K562 (cell line): ENCODE results near the gene GCNA. TPM values are rescaled to one million over a fixed set of nuclear protein-coding genes. Genes with fewer than 3 reads are reported as not detected.

Experiments
- ATAC-seq: fragments of 200-7000 bp; cut with Tn5 transposase; 3 replicates; pipeline ENCODE4 v1.9.1; 2020; ENCODE audit warnings: moderate library complexity
- BruUV-seq: library from RNA; stranded (reverse); fragments of 400-500 nt; replicated peaks from 2 replicates; lab custom pipeline; 2021; lab: Mats Ljungman, UMichigan
- CTCF ChIA-PET: fragments of 300-600 bp; formaldehyde crosslinking; extraction: SDS; loops from one replicate; lab custom pipeline; 2021; ENCODE audit warnings: low intra/inter-chr PET ratio; lab: Yijun Ruan, JAX
- POLR2A ChIA-PET: fragments of 300-600, 350-650 bp; sonication (Branson Sonifier 250); formaldehyde crosslinking; extraction: SDS; loops from one replicate; lab custom pipeline; 2021; ENCODE audit warnings: antibody characterized with exemption, inconsistent platforms; lab: Yijun Ruan, JAX
- DNase-seq, 4 experiments: peaks; one replicate each; pipeline versions ENCODE4 v3.0.0 to v3.0.0-alpha.2; 2011 to 2018; ENCODE audit warnings: low spot score in 3 of 4, mixed read lengths in 3 of 4; ENCODE audit errors: extremely low read depth in 1 of 4
- FAIRE-seq: peaks from 2 replicates; lab custom pipeline; 2011; peaks lifted over from hg19 to GRCh38; lab: Jason Lieb, UNC
- H2AFZ ChIP-seq: 2 replicates; pipeline ENCODE4 v1.6.0; 2011; ENCODE audit warnings: low read depth, low read length, control low read depth, inconsistent platforms
- H3K27ac ChIP-seq: fragments of 200-600 bp; 3 replicates; pipeline ENCODE4 v1.8.0; 2011; ENCODE audit warnings: low read depth, mild to moderate bottlenecking, control low read depth, inconsistent platforms, low read length, moderate library complexity, mixed read lengths; ENCODE audit errors: extremely low read depth
- H3K27me3 ChIP-seq, 2 experiments: fragments of 300-600 bp in 1 of 2; 2 replicates in 1 of 2; 3 replicates in 1 of 2; pipeline versions ENCODE4 v1.6.0 to v1.8.0; 2011; ENCODE audit warnings: inconsistent platforms in 2 of 2, low read length in 2 of 2, mild to moderate bottlenecking in 1 of 2, mixed read lengths in 1 of 2, moderate library complexity in 1 of 2; ENCODE audit not compliant: control insufficient read depth in 2 of 2, insufficient read depth in 2 of 2
- H3K36me3 ChIP-seq: fragments of 300-600 bp; 3 replicates; pipeline ENCODE4 v1.8.0; 2011; ENCODE audit warnings: mild to moderate bottlenecking, low read length, inconsistent platforms; ENCODE audit not compliant: control insufficient read depth, insufficient read depth
- H3K4me1 ChIP-seq, 2 experiments: fragments of 200-600 bp in 1 of 2; replicated peaks in 1 of 2; 2 replicates in 1 of 2; 3 replicates in 1 of 2; pipeline versions ENCODE4 v1.5.1 to v1.8.0; 2011; ENCODE audit warnings: inconsistent platforms in 2 of 2, low read length in 2 of 2, mild to moderate bottlenecking in 1 of 2, mixed read lengths in 1 of 2, moderate library complexity in 1 of 2; ENCODE audit not compliant: control insufficient read depth in 2 of 2, insufficient read depth in 2 of 2
- H3K4me2 ChIP-seq: 2 replicates; pipeline ENCODE4 v1.6.1; 2011; ENCODE audit warnings: low read length, control low read depth, inconsistent platforms, mixed read lengths; ENCODE audit not compliant: insufficient read depth
- H3K4me3 ChIP-seq: fragments of 200-600 bp; sonication (generic), shearing (Covaris generic); 2 replicates; pipeline ENCODE4 v1.5.1; 2016; ENCODE audit warnings: control low read depth, inconsistent platforms
- H3K79me2 ChIP-seq: fragments of 200-600 bp; 3 replicates; pipeline ENCODE4 v1.8.0; 2011; ENCODE audit warnings: low read length, inconsistent platforms; ENCODE audit not compliant: control insufficient read depth, insufficient read depth
- H3K9ac ChIP-seq, 2 experiments: 2 replicates each; pipeline versions ENCODE4 v1.6.0 to v1.6.1; 2011; ENCODE audit warnings: low read depth in 2 of 2, low read length in 2 of 2, control low read depth in 1 of 2, inconsistent platforms in 1 of 2, mild to moderate bottlenecking in 1 of 2, mixed read lengths in 1 of 2; ENCODE audit not compliant: insufficient read depth in 1 of 2
- H3K9me1 ChIP-seq: one replicate; pipeline ENCODE4 v1.6.0; 2011; ENCODE audit warnings: inconsistent platforms, mild to moderate bottlenecking, low read length, moderate library complexity; ENCODE audit not compliant: control insufficient read depth, insufficient read depth
- H3K9me3 ChIP-seq: replicated peaks from 2 replicates; pipeline ENCODE4 v1.5.1; 2011; ENCODE audit warnings: low read depth, low read length, inconsistent platforms; ENCODE audit not compliant: control insufficient read depth, insufficient read depth
- H4K20me1 ChIP-seq: replicated peaks from 2 replicates; pipeline ENCODE4 v1.6.1; 2011; ENCODE audit warnings: low read length, inconsistent platforms, mixed read lengths; ENCODE audit not compliant: control insufficient read depth, insufficient read depth
- CLOCK ChIP-seq: fragments of 250-450 bp; sonication (Bioruptor Pico); IDR thresholded peaks from 2 replicates; pipeline ENCODE4 v1.4.0; 2020; ENCODE audit warnings: mild to moderate bottlenecking, moderate library complexity, borderline replicate concordance
- NR3C1 ChIP-seq: sonication (generic); formaldehyde crosslinking; IDR thresholded peaks from 2 replicates; pipeline ENCODE4 v1.8.1; 2022; ENCODE audit warnings: missing genetic modification reagents
- XRCC5 ChIP-seq: fragments of 200-400 bp; formaldehyde crosslinking; IDR thresholded peaks from 2 replicates; pipeline ENCODE4 v1.6.1; 2017; ENCODE audit warnings: low read depth, mild to moderate bottlenecking, low read length
- WGBS: fragments of 100-300 bp; shearing (Covaris generic); methylation state at CpG from one replicate; pipeline ENCODE4 v1.1.6; 2016; ENCODE audit warnings: low coverage, mixed read lengths; ENCODE audit not compliant: insufficient coverage; ENCODE audit errors: missing lambda C conversion rate; 5-methylcytosine and 5-hydroxymethylcytosine counted together
- in situ Hi-C: fragments of 300-500 bp; cut with MboI; formaldehyde crosslinking; loops from 4 replicates; pipeline ENCODE4 v1.15.0; 2018; ENCODE audit warnings: inconsistent platforms, mixed read lengths
- intact Hi-C: fragments of 100-400 bp; cut with micrococcal nuclease; formaldehyde crosslinking; loops from 2 replicates; pipeline ENCODE4 v1.14.2; 2022
- polyA plus RNA-seq, 8 experiments: library from polyadenylated mRNA; depleted of rRNA in 4 of 8; stranded (reverse) in 5 of 8; unstranded in 3 of 8; fragments of >200 nt; fragmentation: Nextera tagmentation in 2 of 8; fragmentation: Illumina TruSeq in 1 of 8; extraction: Ambion mirVana in 2 of 8; extraction: Trizol in 1 of 8; gene quantifications; 2 replicates each; pipeline versions ENCODE4 v1.2.1 to v1.2.3, GENCODE V29; 2011 to 2014; ENCODE audit warnings: inconsistent platforms in 1 of 8, missing spikeins in 1 of 8
- total RNA-seq, 7 experiments: library from RNA; depleted of rRNA in 6 of 7; stranded (reverse); fragments of >200 nt in 6 of 7; fragmentation: Illumina TruSeq in 2 of 7; extraction: Trizol in 2 of 7; gene quantifications; 2 replicates each; pipeline versions ENCODE4 v1.2.1 to v1.2.3, GENCODE V29; 2011 to 2021; ENCODE audit warnings: low replicate concordance in 1 of 7

Gene GCNA
- total and polyA plus RNA-seq, 9 of the 15 experiments (the other 6 are each of a cell fraction or from before 2014, with no cell fraction given), result 0.27 to 1.5 (median 0.86) TPM

GRCh38 chrX:71604796-71605568 lies 26.7 kb downstream of the GCNA start:
- Histone ChIP-seq H3K4me1 (no peaks in the 10 kb centered on the region; a peak in 1 of 5 replicates), H3K79me2 (no peaks in the 10 kb centered on the region), H3K9me1 (no peaks in the 10 kb centered on the region), H3K27me3 (no peaks in the 10 kb centered on the region), H3K4me3 (no peak overlapping the region), H3K27ac (no peak overlapping the region), H3K9me3 (no peaks in the 10 kb centered on the region), H3K9ac (no peak overlapping the region), H3K36me3 (peaks cover 11% of the 10 kb centered on the region; the same call in 2 of the 3 replicates), H2AFZ (no peak overlapping the region), H3K4me2 (no peak overlapping the region), H4K20me1 (no peaks in the 10 kb centered on the region)
- ChIA-PET CTCF (no interaction called here), POLR2A (interaction anchor here (0.7 kb wide), 1 partner anchor 14 kb away, joined by 3 read pairs; no protein-coding TSS in a partner anchor)
- 45% methylated on average over 6 of the region's 8 CpGs for WGBS
- in situ Hi-C loops, result no loop called here
- TF ChIP-seq NR3C1 (CRISPR knock-in tag), result no peak
- no peak for TF ChIP-seq XRCC5
- no peak for TF ChIP-seq CLOCK (CRISPR knock-in tag)
- DNase-seq (no peak), ATAC-seq (no peak), FAIRE-seq (no peak)
- BruUV-seq, result no TSS peak
- intact Hi-C loops, result no loop called here
